Loucy (cell line): ENCODE results near the gene DIO3.

Experiments used
- CTCF ChIP-seq: fragments of 200-600 bp; sonication (generic); conservative IDR thresholded peaks from 2 replicates; pipeline ENCODE4 v1.5.1; 2014; ENCODE audit warnings: mild to moderate bottlenecking, antibody characterized with exemption, low read length
- EZH2phosphoT487 ChIP-seq: fragments of 200-600 bp; IDR thresholded peaks from 2 replicates; pipeline ENCODE4 v1.6.1; 2018; ENCODE audit warnings: antibody characterized with exemption, mild to moderate bottlenecking, moderate library complexity, borderline replicate concordance

GRCh38 chr14:101598159-101598558 lies 36.9 kb downstream of the DIO3 start:
- TF ChIP-seq CTCF (no peak; the same call in 1 of the 2 replicates), EZH2phosphoT487 (no peak)
